Coronary artery (tissue), 2 donors: Measurements from ENCODE around the gene SEC16A.

Experiments
- DNase-seq: peaks from one replicate; pipeline ENCODE4 v3.0.0-alpha.2; 2017; ENCODE audit warnings: low spot score
- H3K27ac ChIP-seq, 2 donors: fragments of 200-600 bp; sonication (generic); one replicate each; pipeline ENCODE4 v1.5.1; 2016 to 2019
- H3K4me3 ChIP-seq: fragments of 200-600 bp; sonication (generic); 2 replicates; pipeline ENCODE4 v1.5.1; 2016; ENCODE audit warnings: mild to moderate bottlenecking, moderate library complexity
- TF ChIP-seq, protein P1 (sequence below): fragments of 200-600 bp; sonication (generic); IDR thresholded peaks from one replicate; pipeline ENCODE4 v1.5.1; 2019; ENCODE audit warnings: antibody characterized with exemption

The SEC16A gene

DNA sequence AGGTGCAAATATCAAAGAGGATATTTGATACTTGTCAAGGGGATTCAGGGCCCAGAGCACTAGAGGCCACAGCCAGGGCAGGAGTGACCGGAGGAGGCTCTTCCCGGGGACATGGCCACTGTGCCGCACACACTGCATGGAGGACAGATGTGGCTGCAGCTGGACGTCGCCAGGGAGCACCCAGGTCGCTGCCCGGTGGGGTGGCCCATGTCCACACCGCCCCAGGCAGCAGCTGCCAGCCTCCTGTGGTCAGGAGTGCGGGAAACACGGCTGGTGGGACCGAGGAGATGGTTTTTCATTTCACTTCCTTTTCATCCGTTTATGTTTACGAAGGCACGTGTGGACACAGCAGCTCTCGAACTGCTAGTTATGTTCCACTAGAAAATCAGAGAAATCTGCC, 15.1 kb downstream of the SEC16A start:
- no peak overlapping the region for H3K4me3 ChIP-seq
- no peak overlapping the region for H3K27ac ChIP-seq
- no peak for DNase-seq
- TF ChIP-seq, protein P1, sequence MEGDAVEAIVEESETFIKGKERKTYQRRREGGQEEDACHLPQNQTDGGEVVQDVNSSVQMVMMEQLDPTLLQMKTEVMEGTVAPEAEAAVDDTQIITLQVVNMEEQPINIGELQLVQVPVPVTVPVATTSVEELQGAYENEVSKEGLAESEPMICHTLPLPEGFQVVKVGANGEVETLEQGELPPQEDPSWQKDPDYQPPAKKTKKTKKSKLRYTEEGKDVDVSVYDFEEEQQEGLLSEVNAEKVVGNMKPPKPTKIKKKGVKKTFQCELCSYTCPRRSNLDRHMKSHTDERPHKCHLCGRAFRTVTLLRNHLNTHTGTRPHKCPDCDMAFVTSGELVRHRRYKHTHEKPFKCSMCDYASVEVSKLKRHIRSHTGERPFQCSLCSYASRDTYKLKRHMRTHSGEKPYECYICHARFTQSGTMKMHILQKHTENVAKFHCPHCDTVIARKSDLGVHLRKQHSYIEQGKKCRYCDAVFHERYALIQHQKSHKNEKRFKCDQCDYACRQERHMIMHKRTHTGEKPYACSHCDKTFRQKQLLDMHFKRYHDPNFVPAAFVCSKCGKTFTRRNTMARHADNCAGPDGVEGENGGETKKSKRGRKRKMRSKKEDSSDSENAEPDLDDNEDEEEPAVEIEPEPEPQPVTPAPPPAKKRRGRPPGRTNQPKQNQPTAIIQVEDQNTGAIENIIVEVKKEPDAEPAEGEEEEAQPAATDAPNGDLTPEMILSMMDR, result no peak

GRCh38 chr9:136466155-136466541, 16.7 kb downstream of the SEC16A start:
- Histone ChIP-seq H3K27ac (no peak overlapping the region), H3K4me3 (no peak overlapping the region)
- DNase-seq, result no peak
- TF ChIP-seq, protein P1, result no peak

DNA sequence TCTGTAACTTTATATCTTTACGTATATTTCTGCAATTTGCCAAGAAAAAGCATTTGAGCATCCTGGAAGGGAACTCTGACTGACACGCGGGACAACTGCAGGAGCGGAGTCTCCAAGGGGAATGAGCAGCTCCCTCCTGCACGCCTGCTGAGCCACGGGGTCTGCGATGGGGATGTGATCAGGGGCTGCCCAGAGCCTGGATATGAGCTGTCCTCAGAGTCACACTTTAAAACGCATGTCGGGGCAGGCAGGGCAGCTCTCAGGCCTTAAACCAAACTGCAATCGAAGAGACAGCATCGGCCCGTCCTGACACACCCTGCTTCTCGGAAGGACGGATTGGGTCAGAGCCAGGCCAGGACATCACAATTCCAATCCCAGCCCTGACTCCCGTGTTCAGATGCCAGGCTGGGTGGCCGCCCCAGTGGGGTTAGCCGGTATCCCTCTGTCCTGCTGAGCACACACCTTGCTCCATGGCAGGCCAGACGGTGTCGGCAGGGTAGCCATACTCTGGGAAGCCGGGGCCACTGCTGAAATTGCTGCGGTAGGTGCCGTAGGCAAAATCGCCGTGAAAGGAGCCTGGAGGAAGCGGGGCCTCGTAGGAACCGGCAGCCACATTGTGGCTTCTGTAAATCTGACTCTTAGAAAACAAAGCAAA, 17.2 kb downstream of the SEC16A start:
- no peak overlapping the region for H3K27ac ChIP-seq
- DNase-seq, result no peak
- H3K4me3 ChIP-seq, result no peak overlapping the region
- TF ChIP-seq, protein P1, result no peak

- Histone ChIP-seq H3K27ac (no peak overlapping the region), H3K4me3 (no peak overlapping the region)
- TF ChIP-seq, protein P1, result no peak
- no peak for DNase-seq
Observed at GRCh38 chr9:136464241-136464640, 18.6 kb downstream of the SEC16A start.

DNA sequence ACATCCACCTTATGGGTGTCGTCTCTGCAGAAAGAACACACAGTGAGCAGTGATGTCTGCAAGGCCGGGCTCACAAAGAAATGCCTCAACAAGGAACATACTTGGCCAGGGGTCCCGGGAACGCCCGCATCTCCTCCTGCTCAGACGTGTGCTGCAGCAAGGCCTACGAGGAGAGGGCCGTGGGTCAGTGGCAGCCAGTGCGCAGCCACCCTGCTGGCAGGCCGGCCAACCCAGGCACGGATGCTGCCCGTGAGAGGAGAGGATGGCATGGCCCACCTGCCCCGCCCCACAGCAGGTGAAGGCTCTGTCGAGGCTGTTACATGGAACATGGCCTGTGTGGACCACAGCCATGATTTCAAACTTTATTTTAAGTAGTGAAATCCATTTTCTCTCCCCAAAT, 19.3 kb downstream of the SEC16A start:
- no peak for DNase-seq

GRCh38 chr9:136462664-136463063, 20.2 kb downstream of the SEC16A start:
- DNase-seq, result no peak

More for the DNA sequence above, 19.3 kb downstream of the SEC16A start:
- H3K4me3 ChIP-seq, result no peak overlapping the region
- H3K27ac ChIP-seq, result no peak overlapping the region
- TF ChIP-seq, protein P1, result no peak

More at GRCh38 chr9:136462664-136463063, 20.2 kb downstream of the SEC16A start:
- TF ChIP-seq, protein P1, result no peak
- Histone ChIP-seq H3K27ac (no peak overlapping the region), H3K4me3 (no peak overlapping the region)
